Muscle of back (tissue), 13 donors: Measurements from ENCODE around the gene OR51S1. TPM values are rescaled to one million over a fixed set of nuclear protein-coding genes. Genes with fewer than 3 reads are reported as not detected.
A peak's percentile ranks its signal among the peaks of the same experiment; 100 is the strongest.
"Not testable (repeated sequence)": the region's sequence is repeated elsewhere in the genome, so short reads cannot be mapped to it uniquely, and the experiment has no call there.

ENCODE experiments used
- DNase-seq, 3 donors: peaks; one replicate each; pipeline versions ENCODE4 v3.0.0 to v3.0.0-alpha.2; 2013
- long read RNA-seq, 9 donors: transcript quantifications; one replicate each; lab custom pipeline, GENCODE V29; 2026
- polyA plus RNA-seq, 10 donors: library from polyadenylated mRNA; unstranded; fragments of 120-200 nt; gene quantifications; one replicate each; pipeline ENCODE4 v1.2.1, GENCODE V29; 2013; ENCODE audit not compliant: insufficient read length in 10 of 10

OR51S1 gene
- polyA plus RNA-seq, result not detected
- long read RNA-seq, donor 1, result 0 reads
- long read RNA-seq, donor 2, result 0 reads
- long read RNA-seq, donor 3, result 0 reads
- long read RNA-seq, donor 4, result 0 reads
- long read RNA-seq, donor 5, result 0 reads
- long read RNA-seq, donor 6, result 0 reads
- long read RNA-seq, donor 7, result 0 reads
- long read RNA-seq, donor 8, result 0 reads
- long read RNA-seq, donor 9, result 0 reads

GRCh38 chr11:4848908-4849532, at the start of gene OR51S1:
Gene OR51S1, minus strand, starts transcription at chr11:4849208. Its CDS starts 0 bp downstream, at chr11:4849208.
- DNase-seq, result no peak

- peak in 2 of 3 donors; percentile 40 to 80 for DNase-seq
Measured at GRCh38 chr11:4891996-4892640, 43.1 kb upstream of the OR51S1 start.

- no peak for DNase-seq
Measured at GRCh38 chr11:4890279-4890678, 41.3 kb upstream of the OR51S1 start.

GRCh38 chr11:4887591-4887990, 38.6 kb upstream of the OR51S1 start:
- no peak for DNase-seq

- no peak for DNase-seq
Measured at GRCh38 chr11:4886186-4886585, 37.2 kb upstream of the OR51S1 start.

- DNase-seq, result peak in 2 of 3 donors; percentile 27 to 51
Measured at GRCh38 chr11:4884361-4884760, 35.4 kb upstream of the OR51S1 start.

- no peak for DNase-seq
Measured at GRCh38 chr11:4882543-4882942, 33.5 kb upstream of the OR51S1 start.

GRCh38 chr11:4881860-4882500, 33.0 kb upstream of the OR51S1 start, which contains the start of gene OR51T1:
Gene OR51T1, plus strand, starts transcription at chr11:4881900. Its CDS starts 0 bp downstream, at chr11:4881900.
- peak in 2 of 3 donors; percentile 7 to 37 for DNase-seq

- DNase-seq, result no peak
Measured at GRCh38 chr11:4881188-4881587, 32.2 kb upstream of the OR51S1 start.

- DNase-seq, result no peak
Measured at GRCh38 chr11:4865855-4866254, 16.8 kb upstream of the OR51S1 start.

GRCh38 chr11:4863876-4864275, 14.9 kb upstream of the OR51S1 start:
- DNase-seq, result no peak

GRCh38 chr11:4862447-4863236, 13.6 kb upstream of the OR51S1 start:
- no peak for DNase-seq

GRCh38 chr11:4854286-4854685, 5.3 kb upstream of the OR51S1 start:
- DNase-seq, result not testable (repeated sequence)

GRCh38 chr11:4851033-4851432, 2.0 kb upstream of the OR51S1 start:
- no peak for DNase-seq

- DNase-seq, result no peak
Measured at GRCh38 chr11:4839851-4840549, 9.0 kb downstream of the OR51S1 start.

GRCh38 chr11:4830909-4831308, 18.1 kb downstream of the OR51S1 start:
- DNase-seq, result no peak

GRCh38 chr11:4830346-4830745, 18.7 kb downstream of the OR51S1 start:
- no peak for DNase-seq

GRCh38 chr11:4826425-4826824, 22.6 kb downstream of the OR51S1 start:
- DNase-seq, result peak in 1 of 3 donors; percentile 5

- no peak for DNase-seq
Measured at GRCh38 chr11:4825132-4825531, 23.9 kb downstream of the OR51S1 start.

- no peak for DNase-seq
Measured at GRCh38 chr11:4821021-4821420, 28.0 kb downstream of the OR51S1 start, which contains the start of gene OR51F2. Gene OR51F2, plus strand, starts transcription at chr11:4821321. Its CDS starts 101 bp downstream, at chr11:4821422.

- no peak for DNase-seq
Measured at GRCh38 chr11:4809246-4809645, 39.8 kb downstream of the OR51S1 start.
